DLD1 (cell line): Measurements from ENCODE around the gene UBTD1.

Source experiments
- in situ Hi-C: cut with HindIII; loops from 2 replicates; pipeline ENCODE4 v1.10.0; 2017; ENCODE audit warnings: low sequenced_read_pairs

The UBTD1 gene

DNA sequence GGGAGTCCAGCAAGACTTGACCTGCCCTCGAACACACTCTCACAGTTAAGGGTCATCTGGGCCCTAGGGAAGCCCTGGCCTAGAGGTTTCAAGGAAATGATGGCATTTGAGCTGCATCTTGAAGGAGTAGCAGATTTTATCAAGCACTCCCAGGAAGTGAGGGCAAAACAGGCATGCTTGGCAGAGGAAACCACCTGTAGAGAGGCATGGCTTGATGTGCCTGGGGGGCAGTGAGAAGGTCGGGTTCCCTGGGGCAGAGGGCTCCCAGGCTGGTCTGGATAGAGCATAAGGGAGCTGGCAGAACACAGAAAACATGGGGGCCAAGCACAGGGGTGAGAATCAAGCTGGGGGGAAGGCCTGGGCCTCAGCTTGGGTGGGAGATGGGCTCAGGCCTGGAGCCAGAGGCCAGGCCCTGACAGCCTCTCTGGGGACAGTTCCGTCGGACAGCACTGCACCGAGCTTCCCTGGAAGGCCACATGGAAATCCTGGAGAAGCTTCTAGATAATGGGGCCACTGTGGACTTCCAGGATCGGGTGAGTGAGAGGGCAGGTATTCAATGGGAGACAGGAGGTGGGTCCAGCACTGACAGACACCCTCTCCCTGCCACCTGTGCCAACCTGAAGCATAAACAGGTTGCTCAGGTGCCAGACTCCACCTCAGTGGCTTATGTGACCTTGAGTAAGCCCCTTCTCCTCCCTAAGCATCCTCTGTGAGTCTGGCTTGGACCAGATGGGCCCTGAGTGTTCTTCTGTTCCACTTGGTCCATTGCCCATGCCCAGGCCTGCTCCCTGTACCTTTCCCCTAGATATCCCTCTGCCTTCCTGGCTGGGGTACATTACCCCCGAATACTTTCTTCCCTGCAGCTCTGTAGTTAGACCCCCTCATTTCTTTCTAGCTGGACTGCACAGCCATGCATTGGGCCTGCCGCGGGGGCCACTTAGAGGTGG, 82.0 kb downstream of the UBTD1 start:
- in situ Hi-C loops, result no loop called here

GRCh38 chr10:97582169-97582568, 83.4 kb downstream of the UBTD1 start:
- in situ Hi-C loops, result no loop called here

DNA sequence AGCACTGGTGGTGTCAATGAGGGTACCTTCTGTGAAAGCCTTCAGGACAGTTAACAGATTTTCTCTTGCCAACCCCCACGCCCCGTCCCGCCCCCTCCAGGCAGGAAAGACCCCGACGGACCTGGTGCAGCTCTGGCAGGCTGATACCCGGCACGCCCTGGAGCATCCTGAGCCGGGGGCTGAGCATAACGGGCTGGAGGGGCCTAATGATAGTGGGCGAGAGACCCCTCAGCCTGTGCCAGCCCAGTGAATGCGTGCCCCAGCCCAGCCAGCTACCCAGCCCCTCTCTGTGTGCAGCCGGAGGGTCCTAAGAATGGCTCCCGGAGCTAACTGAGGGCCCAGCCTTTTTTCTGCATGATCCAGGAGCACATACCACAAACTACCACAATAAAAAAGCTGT, 84.8 kb downstream of the UBTD1 start:
- in situ Hi-C loops, result no loop called here

GRCh38 chr10:97584060-97584797, 85.5 kb downstream of the UBTD1 start, which contains the start of gene HOGA1:
Gene HOGA1, plus strand, starts transcription at chr10:97584389. Its CDS starts 315 bp downstream, at chr10:97584704.
- in situ Hi-C loops, result no loop called here

GRCh38 chr10:97584798-97585438, 86.2 kb downstream of the UBTD1 start:
- in situ Hi-C loops, result no loop called here

DNA sequence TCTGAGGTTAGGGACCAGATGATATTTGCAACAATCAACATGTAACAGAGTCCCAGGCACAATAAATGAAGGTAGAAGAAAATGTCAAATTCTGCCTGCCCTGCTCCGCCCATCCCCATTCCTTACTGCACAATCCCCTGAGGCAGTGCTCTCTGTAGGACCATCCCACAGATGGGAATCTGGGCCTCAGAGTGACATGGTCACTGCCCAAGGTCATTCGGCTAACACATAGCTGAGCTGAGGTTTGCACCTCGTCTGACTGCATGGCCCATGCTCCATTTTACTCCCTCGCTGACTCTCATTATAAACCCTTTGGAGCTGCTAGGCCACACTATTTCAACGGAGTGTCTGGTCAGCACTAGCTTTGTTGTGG, 86.7 kb downstream of the UBTD1 start:
- in situ Hi-C loops, result no loop called here

GRCh38 chr10:97587183-97587582, 88.5 kb downstream of the UBTD1 start:
- in situ Hi-C loops, result no loop called here

GRCh38 chr10:97589479-97589878, 90.8 kb downstream of the UBTD1 start, which contains the start of gene C10orf62:
Gene C10orf62, plus strand, starts transcription at chr10:97589721. Its CDS starts 177 bp downstream, at chr10:97589898.
- in situ Hi-C loops, result no loop called here

- in situ Hi-C loops, result loop anchor here (10.0 kb wide), 1 partner anchor 55 kb away; no protein-coding TSS in a partner anchor
Measured at GRCh38 chr10:97590082-97590747, 91.5 kb downstream of the UBTD1 start.

- in situ Hi-C loops, result loop anchor here (10.0 kb wide), 1 partner anchor 56 kb away; no protein-coding TSS in a partner anchor
Measured at GRCh38 chr10:97590748-97591495, 92.2 kb downstream of the UBTD1 start.

DNA sequence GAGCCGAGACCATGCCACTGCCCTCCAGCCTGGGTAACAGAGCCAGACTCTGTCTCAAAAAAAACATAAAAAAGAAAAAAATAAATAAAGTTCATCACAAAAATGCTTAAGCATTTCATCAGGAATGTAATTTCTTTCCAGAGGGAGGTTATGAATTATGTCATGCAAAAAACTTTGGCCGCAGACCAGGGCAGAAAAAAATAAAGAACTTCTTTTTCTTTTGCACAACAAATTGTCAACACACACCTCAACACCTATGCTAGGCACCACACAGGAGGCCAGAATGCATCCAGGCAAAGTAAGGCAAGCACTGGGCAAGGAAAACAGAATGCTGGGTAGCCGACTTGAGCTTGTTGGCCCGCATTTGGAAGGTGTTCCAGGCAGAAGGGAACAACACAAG, 94.7 kb downstream of the UBTD1 start:
- in situ Hi-C loops, result loop anchor here (10.0 kb wide), 1 partner anchor 59 kb away; no protein-coding TSS in a partner anchor

DNA sequence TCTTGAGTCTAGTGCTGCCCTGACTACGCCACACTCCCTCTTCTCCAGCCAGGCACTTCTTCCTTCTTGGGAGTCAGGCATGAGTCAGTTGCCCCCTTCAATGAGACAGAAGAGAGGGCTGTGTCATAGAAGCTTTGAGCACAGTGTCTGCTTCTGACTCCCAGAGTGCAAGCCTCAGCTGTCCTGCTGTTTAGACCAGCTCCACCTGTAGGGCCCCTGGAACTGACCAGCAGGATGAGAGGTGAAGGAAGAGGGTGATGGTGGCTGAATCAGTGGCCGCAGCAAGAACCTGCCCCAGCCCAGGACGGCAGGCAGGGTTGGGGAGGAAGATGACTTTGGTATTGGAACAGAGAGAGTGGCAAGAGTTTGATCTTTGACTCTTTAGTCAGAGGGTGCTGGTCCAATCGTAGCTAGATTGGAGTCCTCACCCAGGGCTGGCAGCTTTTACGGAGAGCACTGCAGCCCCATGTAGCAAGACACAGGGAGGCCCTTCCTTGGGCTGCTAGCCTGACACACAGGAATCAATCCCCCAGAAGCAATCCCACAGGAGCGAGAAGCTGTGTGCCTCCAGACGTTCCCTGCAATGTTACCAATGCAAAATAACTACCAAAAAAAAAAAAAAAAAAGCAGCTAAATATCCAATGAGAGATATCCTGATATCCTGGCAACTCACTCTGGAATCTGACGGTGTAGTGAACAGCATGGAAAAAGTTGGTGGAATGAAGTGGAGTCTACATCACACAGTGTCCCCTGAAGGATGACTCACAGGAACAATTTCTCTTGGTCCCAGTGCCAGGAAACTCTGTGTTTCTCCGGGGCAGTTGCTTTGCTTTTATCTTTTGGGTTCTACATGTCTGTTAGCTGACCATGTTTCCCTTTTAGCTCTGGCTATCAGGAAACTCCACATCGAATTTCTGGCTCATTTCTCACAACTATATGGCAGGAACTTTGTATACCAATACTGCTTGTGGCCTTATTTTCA, 97.7 kb downstream of the UBTD1 start:
- in situ Hi-C loops, result loop anchor here (10.0 kb wide), 1 partner anchor 62 kb away; no protein-coding TSS in a partner anchor

- in situ Hi-C loops, result loop anchor here (10.0 kb wide), 1 partner anchor 63 kb away; no protein-coding TSS in a partner anchor
Measured at GRCh38 chr10:97597778-97598177, 99.1 kb downstream of the UBTD1 start.

DNA sequence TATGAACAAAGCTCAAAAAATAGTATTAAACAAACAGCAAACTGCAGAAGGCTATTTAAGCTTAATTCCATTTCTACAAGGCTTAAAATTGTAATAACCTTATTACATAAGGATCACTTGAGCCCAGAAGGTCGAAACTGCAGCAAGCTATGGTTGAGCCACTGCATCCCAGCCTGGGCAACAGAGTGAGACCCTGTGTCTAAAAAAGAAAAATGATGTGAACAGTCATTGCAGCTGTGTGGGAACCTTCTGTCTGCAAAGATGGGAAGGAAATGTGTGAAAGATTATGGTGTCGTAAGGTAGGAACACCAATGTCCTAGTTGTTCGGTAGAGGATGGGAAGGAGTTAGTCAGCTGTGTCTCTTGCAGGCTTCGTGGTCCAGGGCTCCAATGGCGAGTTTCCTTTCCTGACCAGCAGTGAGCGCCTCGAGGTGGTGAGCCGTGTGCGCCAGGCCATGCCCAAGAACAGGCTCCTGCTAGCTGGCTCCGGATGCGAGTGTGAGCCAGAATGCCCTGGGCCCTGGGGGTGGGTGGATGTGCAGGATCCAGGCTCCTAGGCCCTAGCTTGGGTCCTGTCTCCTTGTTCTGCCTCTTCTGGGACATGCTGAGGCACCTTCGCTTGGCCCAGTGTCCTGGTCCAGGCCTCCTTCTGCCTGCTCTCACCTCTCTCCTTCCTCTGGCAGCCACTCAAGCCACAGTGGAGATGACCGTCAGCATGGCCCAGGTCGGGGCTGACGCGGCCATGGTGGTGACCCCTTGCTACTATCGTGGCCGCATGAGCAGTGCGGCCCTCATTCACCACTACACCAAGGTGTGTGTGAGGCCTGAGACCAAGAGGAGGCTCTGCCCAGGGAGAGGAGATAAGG, 99.9 kb downstream of the UBTD1 start:
- in situ Hi-C loops, result loop anchor here (10.0 kb wide), 1 partner anchor 64 kb away; no protein-coding TSS in a partner anchor

- in situ Hi-C loops, result loop anchor here (10.0 kb wide), 1 partner anchor 64 kb away; no protein-coding TSS in a partner anchor
Measured at GRCh38 chr10:97599272-97599619, 100.5 kb downstream of the UBTD1 start.

- in situ Hi-C loops, result no loop called here
Measured at GRCh38 chr10:97600616-97601015, 101.9 kb downstream of the UBTD1 start.
